NCI-H146 treated with DMSO at 0.1 percent for 48 hours (cell line): ENCODE data around the gene KIF1A.

Experiments
- DNase-seq: peaks from one replicate; lab custom pipeline; 2025; ENCODE audit not compliant: unreplicated experiment; lab: John Stamatoyannopoulos, UW

KIF1A gene

DNA sequence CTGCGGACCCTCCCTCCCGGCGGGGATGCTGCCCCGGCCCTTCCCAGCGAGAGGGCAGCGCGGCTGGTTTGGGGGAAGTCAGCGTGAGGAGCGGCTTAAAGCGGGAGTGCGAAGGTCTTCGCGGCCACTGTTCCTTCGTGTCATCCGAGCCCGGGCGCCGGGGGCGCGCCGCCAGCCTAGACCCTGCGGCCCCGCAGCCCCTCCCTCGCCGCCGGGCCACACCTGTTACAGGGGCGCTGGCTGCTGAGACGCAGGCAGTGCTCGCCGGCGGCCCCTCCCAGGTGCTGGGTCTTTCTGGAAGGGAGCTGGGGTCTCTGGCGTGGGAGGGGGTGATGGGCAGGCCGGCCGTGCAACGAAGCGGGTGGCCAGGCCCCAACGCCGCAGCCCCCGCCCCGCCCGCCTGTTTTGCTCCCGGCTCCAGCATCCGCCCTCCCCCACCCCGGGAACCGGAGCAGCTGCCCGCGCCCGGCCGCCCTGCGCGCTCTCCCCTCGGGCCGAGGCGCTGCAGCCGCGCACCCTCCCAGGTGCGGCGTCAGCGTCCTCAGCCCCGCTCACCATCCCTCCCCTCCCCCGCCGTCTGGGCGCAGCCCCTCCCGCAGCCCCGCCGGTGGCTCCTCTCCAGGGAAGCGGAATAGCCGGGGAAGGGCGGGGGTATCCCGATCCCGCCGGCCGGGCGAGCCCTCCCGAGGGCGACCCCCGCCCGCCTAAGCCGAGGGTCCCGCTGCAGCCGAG, 727 bp downstream of the KIF1A start:
- peak; percentile 14 for DNase-seq

GRCh38 chr2:240818293-240819125, 1.5 kb downstream of the KIF1A start:
- no peak for DNase-seq

GRCh38 chr2:240817496-240818292, 2.3 kb downstream of the KIF1A start:
- no peak for DNase-seq

DNA sequence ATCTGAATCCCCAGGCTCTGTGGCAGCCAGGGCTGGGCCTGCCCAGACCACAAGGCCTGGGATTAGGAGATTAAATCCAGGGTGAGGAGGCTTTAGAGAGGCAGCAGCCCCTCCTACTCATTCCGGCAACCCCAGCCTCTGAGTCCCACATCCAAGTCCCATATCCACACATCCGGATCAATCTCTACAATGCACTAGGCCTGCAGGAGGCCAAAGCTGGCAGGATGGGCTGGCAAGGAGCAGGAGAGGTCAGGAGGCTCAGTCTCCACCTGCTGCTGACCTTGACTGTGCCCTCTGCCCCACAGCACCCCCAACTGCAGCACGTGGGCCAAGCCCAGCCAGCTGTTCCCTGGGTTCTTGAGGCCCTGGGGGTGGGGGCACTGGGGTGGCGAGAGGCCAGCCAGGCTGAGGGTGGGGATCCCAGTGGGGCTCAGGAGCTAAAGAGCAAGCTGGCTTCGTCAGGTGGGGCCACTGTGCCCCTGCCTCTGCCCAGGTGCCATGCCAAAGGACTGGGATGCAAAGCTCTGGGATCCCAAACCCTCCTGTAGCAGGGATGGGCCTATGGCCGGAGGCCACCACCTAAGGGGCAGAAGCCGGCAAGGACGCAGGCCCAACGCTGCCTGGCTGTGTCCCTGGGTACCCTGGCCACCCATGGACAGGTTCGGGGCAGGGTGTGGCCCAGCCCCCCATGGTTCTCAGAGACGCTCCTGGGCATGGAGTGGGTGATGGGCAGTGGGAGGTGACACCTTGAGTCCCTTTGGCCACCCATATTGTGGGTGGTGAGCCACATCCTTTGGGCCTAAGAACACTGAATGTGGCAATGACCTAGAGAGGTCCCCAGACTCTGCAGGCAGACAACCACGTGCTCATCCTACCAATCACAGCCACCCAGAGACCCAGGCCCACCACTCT, 3.2 kb downstream of the KIF1A start:
- no peak for DNase-seq

GRCh38 chr2:240815761-240816583, 4.0 kb downstream of the KIF1A start:
- DNase-seq = no peak

DNA sequence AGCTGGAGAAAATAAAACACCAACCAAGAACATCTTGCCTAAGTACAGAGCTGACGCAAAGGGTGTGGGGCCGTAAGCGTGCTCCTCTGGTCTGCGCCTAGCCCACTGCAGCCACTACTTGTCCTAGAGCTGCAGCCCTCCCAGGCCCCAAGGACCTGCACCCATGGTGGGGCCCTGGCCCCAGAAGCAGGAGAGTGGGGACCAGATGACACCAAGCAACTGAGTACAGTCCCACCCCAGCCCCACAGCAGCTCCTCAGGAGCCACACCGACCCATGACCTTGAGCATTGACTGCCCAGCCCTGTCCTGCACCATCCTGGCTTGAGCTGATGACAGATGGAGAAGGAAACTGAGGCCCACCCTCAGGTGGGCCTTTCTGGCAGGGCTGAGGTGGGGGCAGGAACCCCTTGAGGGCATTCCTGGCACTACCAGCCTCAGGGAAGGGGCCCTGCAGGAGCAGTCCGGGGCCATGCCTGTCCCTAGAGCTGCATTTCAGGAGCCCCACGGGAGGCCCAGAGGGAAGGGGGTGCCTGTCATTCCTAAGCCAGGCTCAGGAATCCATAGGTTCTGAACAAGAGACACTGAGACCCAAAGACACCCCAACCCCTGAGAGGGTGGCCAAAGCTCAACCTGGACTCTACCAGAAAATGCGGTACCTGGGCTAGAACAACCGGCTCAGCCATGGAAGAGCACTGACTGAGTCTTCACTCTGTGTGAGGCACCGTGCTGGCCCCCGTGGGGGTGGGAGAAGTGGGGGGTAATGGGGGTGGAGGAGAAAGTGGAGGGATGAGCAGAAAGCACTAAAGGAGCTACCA, 4.9 kb downstream of the KIF1A start:
- no peak for DNase-seq

GRCh38 chr2:240814280-240814679, 5.7 kb downstream of the KIF1A start:
- no peak for DNase-seq

- no peak for DNase-seq
Measured at GRCh38 chr2:240813231-240813921, 6.6 kb downstream of the KIF1A start.

DNA sequence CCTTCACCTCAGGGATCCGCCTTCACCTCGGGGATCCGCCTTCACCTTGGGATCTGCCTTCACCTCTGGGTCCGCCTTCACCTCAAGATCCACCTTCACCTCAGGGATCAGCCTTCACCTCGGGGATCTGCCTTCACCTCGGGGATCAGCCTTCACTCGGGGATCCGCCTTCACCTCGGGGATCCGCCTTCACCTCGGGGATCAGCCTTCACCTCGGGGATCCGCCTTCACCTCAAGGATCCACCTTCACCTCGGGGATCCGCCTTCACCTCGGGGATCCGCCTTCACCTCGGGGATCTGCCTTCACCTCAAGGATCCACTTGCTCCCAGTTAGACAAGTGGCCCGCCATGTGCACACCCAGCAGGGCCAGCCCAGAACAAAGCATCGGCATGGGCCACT, 7.3 kb downstream of the KIF1A start:
- no peak for DNase-seq

DNA sequence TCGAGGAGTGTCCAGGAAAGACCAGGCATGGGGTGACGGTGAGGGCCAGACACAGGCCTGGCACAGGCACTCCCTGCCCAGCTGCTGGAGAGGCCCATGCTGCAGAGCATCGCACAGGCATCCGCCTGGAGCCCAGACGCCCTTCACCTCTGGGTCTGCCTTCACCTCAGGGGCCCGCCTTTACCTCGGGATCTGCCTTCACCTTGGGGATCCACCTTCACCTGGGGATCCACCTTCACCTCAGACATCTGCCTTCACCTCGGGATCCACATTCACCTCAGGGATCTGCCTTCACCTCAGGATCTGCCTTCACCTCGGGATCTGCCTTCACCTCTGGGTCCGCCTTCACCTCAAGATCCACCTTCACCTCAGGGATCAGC, 7.7 kb downstream of the KIF1A start:
- no peak for DNase-seq

DNA sequence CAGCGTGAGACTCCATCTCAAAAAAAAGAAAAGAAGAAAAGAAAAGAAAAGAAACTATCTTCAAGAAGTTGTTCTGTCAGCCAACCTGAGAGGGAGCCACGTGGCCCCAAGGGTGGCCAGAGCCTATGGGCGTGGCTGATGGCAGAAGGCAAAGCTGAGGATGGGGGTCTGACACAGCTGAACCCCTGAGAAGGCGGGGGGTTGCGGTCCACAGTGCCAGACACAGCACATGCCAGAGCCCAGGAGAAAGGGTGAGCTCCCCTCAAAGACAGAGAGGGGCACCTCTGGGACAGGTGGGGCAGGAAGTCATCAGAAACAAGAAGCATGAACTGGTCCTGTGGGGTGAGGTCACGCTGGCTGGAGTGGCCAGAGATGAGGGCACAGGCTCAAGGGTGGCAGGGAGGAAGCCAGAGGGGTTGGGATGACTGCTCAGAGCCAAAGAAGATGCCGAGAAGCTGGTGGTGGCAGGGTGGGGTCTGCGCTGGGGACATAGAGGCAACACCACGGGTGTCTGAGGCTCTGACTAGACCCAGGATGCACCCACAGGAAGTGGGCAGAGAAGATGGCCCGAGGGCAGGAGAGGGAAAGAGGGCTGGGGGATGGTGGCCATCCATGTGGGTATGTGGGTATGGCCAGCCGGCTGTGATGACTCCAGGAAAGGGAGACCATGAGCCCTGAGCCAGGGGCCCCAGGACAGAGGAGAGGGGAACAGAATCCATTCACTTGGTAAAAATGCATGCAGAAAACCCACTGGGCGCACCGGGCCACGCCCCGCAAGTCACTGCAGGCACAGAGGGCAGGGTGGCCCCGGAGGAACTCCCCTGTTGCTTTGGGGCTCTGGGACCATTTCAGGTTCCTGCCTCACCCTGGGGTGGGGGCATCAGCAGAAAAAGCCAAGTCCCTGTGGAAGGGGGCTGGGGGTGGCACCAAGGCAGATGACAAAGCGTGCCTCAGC, 8.4 kb downstream of the KIF1A start:
- no peak for DNase-seq

GRCh38 chr2:240810621-240811020, 9.4 kb downstream of the KIF1A start:
- no peak for DNase-seq

DNA sequence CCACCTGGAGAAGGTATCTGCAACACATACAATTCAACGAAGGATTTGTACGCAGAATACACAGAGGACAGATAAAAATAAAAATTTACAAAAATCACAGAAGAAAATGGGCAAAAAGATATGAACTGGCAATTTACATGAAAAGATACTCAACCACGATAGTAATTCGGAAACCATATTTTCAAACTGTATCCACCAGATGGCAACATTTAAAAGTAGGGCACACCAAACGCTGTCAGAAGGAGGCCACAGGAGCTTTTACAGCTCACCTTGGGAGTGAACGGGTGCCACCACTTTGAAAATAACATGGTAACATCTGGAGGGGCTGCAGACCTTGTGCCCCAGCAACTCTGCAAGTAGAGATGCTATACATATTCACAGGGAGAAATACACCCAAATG, 9.8 kb downstream of the KIF1A start:
- DNase-seq = no peak

DNA sequence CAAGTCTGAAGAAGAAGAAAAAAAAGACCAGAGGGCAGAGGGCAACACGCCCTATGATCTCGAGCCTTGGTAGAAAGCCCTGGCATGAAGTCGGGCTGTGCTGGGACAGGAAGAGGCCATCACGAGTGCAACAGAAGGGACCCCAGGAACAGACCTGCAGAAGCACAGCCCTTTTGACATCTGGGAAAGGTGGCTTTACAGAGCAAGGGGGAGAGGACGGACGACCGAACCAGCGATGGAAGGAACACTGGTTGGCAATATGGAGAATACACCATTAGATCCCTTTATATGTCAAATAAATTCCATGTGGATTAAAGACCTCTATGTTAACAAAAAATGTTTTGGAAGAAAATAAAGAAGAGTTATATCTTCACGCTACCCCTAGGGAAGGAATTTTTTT, 10.7 kb downstream of the KIF1A start:
- DNase-seq = no peak

- DNase-seq = no peak
Measured at GRCh38 chr2:240806459-240806858, 13.6 kb downstream of the KIF1A start.

GRCh38 chr2:240806006-240806405, 14.0 kb downstream of the KIF1A start:
- no peak for DNase-seq

DNA sequence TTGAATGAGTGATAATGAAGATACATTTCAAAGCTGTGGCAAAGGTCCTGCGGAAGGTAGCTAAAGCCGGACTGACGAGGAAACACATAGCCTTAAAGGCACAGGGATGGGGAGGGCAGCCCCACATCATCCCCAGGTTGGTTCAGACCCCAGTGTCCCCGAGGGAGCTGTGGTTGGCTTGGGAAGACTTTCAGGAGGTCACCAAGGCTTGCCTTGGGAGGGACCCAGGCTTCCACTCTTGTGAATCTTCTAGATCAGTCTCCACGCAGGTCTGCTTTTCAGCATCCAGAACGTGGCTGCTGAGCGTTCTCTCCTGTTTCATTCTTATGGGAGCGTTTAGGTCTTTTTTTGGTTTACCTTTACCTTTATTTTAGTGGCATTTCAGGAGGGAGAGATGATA, 16.8 kb downstream of the KIF1A start:
- no peak for DNase-seq
